Lung (tissue), 13 donors: Measurements from ENCODE around the gene SRSF9. TPM values are rescaled to one million over a fixed set of nuclear protein-coding genes. Genes with fewer than 3 reads are reported as not detected.

Experiments
- ATAC-seq: fragments of 200-7000 bp; cut with Tn5 transposase; one replicate; pipeline ENCODE4 v1.9.1; 2020; ENCODE audit warnings: moderate number of reproducible peaks; ENCODE audit not compliant: insufficient read depth, low FRiP score
- DNase-seq, 3 donors: peaks; one replicate each; pipeline ENCODE4 v3.0.0-alpha.2; 2013 to 2017
- H3K27ac ChIP-seq, 2 donors: one replicate each; pipeline ENCODE4 v1.5.1; 2013; ENCODE audit warnings: mild to moderate bottlenecking in 2 of 2, moderate library complexity in 2 of 2, control low read depth in 1 of 2, inconsistent platforms in 1 of 2, low read depth in 1 of 2, low read length in 1 of 2
- H3K27me3 ChIP-seq, 3 donors: one replicate each; pipeline ENCODE4 v1.5.1; 2013; ENCODE audit warnings: low read length in 2 of 3; ENCODE audit not compliant: control insufficient read depth in 3 of 3, insufficient read depth in 3 of 3
- H3K36me3 ChIP-seq, 4 donors: one replicate each; pipeline ENCODE4 v1.5.1; 2013; ENCODE audit warnings: low read length in 4 of 4, mild to moderate bottlenecking in 1 of 4, moderate library complexity in 1 of 4; ENCODE audit not compliant: control insufficient read depth in 4 of 4, insufficient read depth in 4 of 4
- H3K4me1 ChIP-seq, 5 donors: one replicate each; pipeline ENCODE4 v1.5.1; 2013; ENCODE audit warnings: low read length in 5 of 5, mild to moderate bottlenecking in 2 of 5, moderate library complexity in 1 of 5; ENCODE audit not compliant: control insufficient read depth in 5 of 5, insufficient read depth in 5 of 5
- H3K4me3 ChIP-seq: one replicate; pipeline ENCODE4 v1.5.1; 2013; ENCODE audit warnings: mild to moderate bottlenecking, control low read depth, moderate library complexity
- H3K9ac ChIP-seq, 2 donors: one replicate each; pipeline ENCODE4 v1.5.1; 2013; ENCODE audit warnings: low read length in 2 of 2, control low read depth in 1 of 2; ENCODE audit not compliant: insufficient read depth in 1 of 2
- H3K9me3 ChIP-seq, 4 donors: one replicate each; pipeline ENCODE4 v1.5.1; 2013; ENCODE audit warnings: low read length in 3 of 4, mild to moderate bottlenecking in 1 of 4, moderate library complexity in 1 of 4; ENCODE audit not compliant: control insufficient read depth in 4 of 4, insufficient read depth in 3 of 4
- CTCF ChIP-seq: IDR thresholded peaks from 2 replicates; pipeline ENCODE4 v1.5.1; 2012; ENCODE audit warnings: mild to moderate bottlenecking; ENCODE audit errors: control extremely low read depth, extremely low read depth
- WGBS, 2 donors: extraction: QIAGEN DNeasy Blood & Tissue Kit; methylation state at CpG; one replicate each; pipeline ENCODE4 v1.1.7; 2013; 5-methylcytosine and 5-hydroxymethylcytosine counted together
- polyA plus RNA-seq, 2 donors: library from polyadenylated mRNA; stranded (reverse); fragments of 200-250 nt; gene quantifications; one replicate each; pipeline ENCODE4 v1.2.1, GENCODE V29; 2013
- small RNA-seq: library from RNA; depleted of rRNA; stranded (forward); fragments of <200 nt; gene quantifications from one replicate; pipeline ENCODE3, GENCODE V24; 2014; ENCODE audit warnings: low replicate concordance
- total RNA-seq, 2 donors: library from RNA; depleted of rRNA in 1 of 2; stranded (reverse); fragments of >200 nt in 1 of 2; gene quantifications; one replicate each; pipeline ENCODE4 v1.2.1, GENCODE V29; 2014 to 2021
- donor health status: control.
- donor health status: control.
- donor health status: Bipolar disorder and iron deficiency.
- donor health status: healthy.
- donor health status: DM: yes; HTN: yes; CAD: no.

SRSF9 gene
- total and polyA plus RNA-seq, 4 donors, result 76.6 to 128 (median 113) TPM

DNA sequence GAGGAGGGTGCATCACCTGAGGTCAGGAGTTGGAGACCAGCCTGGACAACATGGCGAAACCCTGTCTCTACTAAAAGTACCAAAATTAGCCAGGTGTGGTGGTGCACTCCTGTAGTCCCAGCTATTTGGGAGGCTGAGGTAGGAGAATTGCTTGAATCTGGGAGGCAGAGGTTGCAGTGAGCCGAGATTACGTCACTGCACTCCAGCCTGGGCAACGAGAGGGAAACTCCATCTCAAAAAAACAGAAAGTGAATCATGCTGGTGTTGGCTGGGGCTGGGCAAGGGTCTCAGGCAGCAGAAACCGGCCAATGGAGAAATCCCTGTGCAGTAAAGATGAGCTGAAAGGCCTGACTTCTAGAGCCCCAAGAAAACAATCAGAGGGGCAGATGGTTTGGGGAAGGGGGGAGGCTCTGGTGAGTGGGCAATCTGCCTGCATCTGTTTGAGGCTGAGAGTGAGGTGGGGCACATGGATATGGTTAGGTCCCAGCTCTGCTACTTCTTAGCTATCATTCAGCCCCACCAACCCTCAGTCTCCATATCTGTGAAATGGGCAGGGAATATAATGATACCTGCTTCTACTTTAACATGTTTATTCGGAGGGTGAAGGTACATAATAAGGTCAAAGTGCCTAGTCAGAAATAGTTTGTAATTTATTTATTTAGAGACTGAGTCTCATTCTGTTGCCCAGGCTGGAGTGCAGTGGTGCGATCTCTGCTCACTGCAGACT is 52.9 kb downstream of the SRSF9 start:
- H3K9me3 ChIP-seq, result no peaks in the 10 kb centered on the region
- H3K4me3 ChIP-seq, result no peak overlapping the region
- no peak for DNase-seq
- H3K27ac ChIP-seq, result no peak overlapping the region
- no peaks in the 10 kb centered on the region for H3K36me3 ChIP-seq
- peaks cover 0 to 6% (median 0%) of the 10 kb centered on the region in 5 donors for H3K4me1 ChIP-seq
- H3K27me3 ChIP-seq, result no peaks in the 10 kb centered on the region
- TF ChIP-seq CTCF, result no peak
- ATAC-seq, result no peak
- no peak overlapping the region for H3K9ac ChIP-seq
- 78 to 83% methylated on average over 7 of the region's 7 CpGs for WGBS, 2 donors

GRCh38 chr12:120413901-120414695 is 55.5 kb downstream of the SRSF9 start:
- DNase-seq, result peak; percentile 20 to 43 (median 26)

DNA sequence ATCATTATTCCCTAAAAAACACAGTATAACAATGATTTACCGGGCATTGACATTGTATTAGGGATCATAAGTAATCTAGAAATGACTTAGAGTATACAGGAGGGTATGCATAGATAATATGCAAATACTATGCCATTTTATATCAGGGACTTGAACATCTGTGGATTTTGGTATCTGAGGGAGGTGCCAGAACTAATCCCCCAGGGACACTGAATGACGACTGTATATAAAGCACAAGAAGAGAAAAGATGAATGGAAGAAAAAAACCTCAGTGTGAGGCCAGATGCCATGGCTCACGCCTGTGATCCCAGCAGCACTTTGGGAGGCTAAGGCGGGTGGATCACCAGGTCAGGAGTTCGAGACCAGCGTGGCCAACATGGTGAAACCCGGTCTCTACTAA is 57.1 kb downstream of the SRSF9 start:
- DNase-seq, result no peak
- H3K4me3 ChIP-seq, result no peak overlapping the region
- H3K9ac ChIP-seq, result no peak overlapping the region
- no peaks in the 10 kb centered on the region for H3K27me3 ChIP-seq
- ATAC-seq, result no peak
- H3K9me3 ChIP-seq, result no peaks in the 10 kb centered on the region
- H3K4me1 ChIP-seq, result peaks cover 0 to 6% (median 0%) of the 10 kb centered on the region in 5 donors
- no peak overlapping the region for H3K27ac ChIP-seq
- 92 to 97% methylated on average over 7 of the region's 7 CpGs for WGBS, 2 donors
- no peak for TF ChIP-seq CTCF
- no peaks in the 10 kb centered on the region for H3K36me3 ChIP-seq

More at GRCh38 chr12:120413901-120414695, 55.5 kb downstream of the SRSF9 start:
- TF ChIP-seq CTCF, result no peak
- H3K4me3 ChIP-seq, result no peak overlapping the region
- H3K27ac ChIP-seq, result peak overlapping the region in 1 of 2 donors; percentile 68
- 54 to 61% methylated on average over 13 of the region's 13 CpGs for WGBS, 2 donors
- H3K27me3 ChIP-seq, result no peaks in the 10 kb centered on the region
- no peak overlapping the region for H3K9ac ChIP-seq
- no peaks in the 10 kb centered on the region for H3K9me3 ChIP-seq
- no peak for ATAC-seq
- H3K36me3 ChIP-seq, result no peaks in the 10 kb centered on the region
- H3K4me1 ChIP-seq, result peaks cover 0 to 6% (median 0%) of the 10 kb centered on the region in 5 donors

Small RNAs within 50 kb of the gene (small RNA-seq; reads per million reads assigned to genes)
- gene RF00019, result not detected

Other genes with a start within 250 kb of the SRSF9 start
- gene PXN, start 204.0 kb downstream of the SRSF9 start, total RNA-seq, result 100 to 1,000 TPM in 1 of 2 donors, 10 to 100 TPM in 1; 81.1 to 117 TPM
- gene PXN, start 204.0 kb downstream of the SRSF9 start, polyA plus RNA-seq, result 10 to 100 TPM; 81.3 to 100.0 TPM
- gene RNU4-2, start 177.8 kb downstream of the SRSF9 start, total RNA-seq, result over 10,000 TPM in 1 of 2 donors, under 1 TPM in 1; under 0.01 to 10,045 TPM
- not detected for gene RNU4-2, start 177.8 kb downstream of the SRSF9 start, polyA plus RNA-seq
- gene RNU4-1, start 176.5 kb downstream of the SRSF9 start, total RNA-seq, result 1,000 to 10,000 TPM in 1 of 2 donors, under 1 TPM in 1; under 0.01 to 2,200 TPM
- not detected for gene RNU4-1, start 176.5 kb downstream of the SRSF9 start, polyA plus RNA-seq
- 1 to 10 TPM; 1.2 to 5.9 TPM for gene SIRT4, start 167.4 kb downstream of the SRSF9 start, total RNA-seq
- gene SIRT4, start 167.4 kb downstream of the SRSF9 start, polyA plus RNA-seq, result 1 to 10 TPM in 1 of 2 donors, under 1 TPM in 1; 0.95 to 2.2 TPM
- gene PLA2G1B, start 142.0 kb downstream of the SRSF9 start, total RNA-seq, result 10 to 100 TPM in 1 of 2 donors, 1 to 10 TPM in 1; 6.5 to 33.9 TPM
- 100 to 1,000 TPM in 1 of 2 donors, 10 to 100 TPM in 1; 24.4 to 193 TPM for gene PLA2G1B, start 142.0 kb downstream of the SRSF9 start, polyA plus RNA-seq
- 1 to 10 TPM in 1 of 2 donors, under 1 TPM in 1; 0.95 to 3.5 TPM for gene MSI1, start 100.6 kb downstream of the SRSF9 start, total RNA-seq
- gene MSI1, start 100.6 kb downstream of the SRSF9 start, polyA plus RNA-seq, result under 1 TPM; 0.18 to 0.22 TPM
- 100 to 1,000 TPM; 211 to 370 TPM for gene COX6A1, start 31.6 kb downstream of the SRSF9 start, total RNA-seq
- 1,000 to 10,000 TPM in 1 of 2 donors, 100 to 1,000 TPM in 1; 679 to 1,397 TPM for gene COX6A1, start 31.6 kb downstream of the SRSF9 start, polyA plus RNA-seq
- gene TRIAP1, start 23.4 kb downstream of the SRSF9 start, total RNA-seq, result 10 to 100 TPM in 1 of 2 donors, 1 to 10 TPM in 1; 9.6 to 16.9 TPM
- gene TRIAP1, start 23.4 kb downstream of the SRSF9 start, polyA plus RNA-seq, result 10 to 100 TPM; 28.7 to 32.9 TPM
- 10 to 100 TPM; 27.5 to 27.6 TPM for gene GATC, start 23.3 kb downstream of the SRSF9 start, total RNA-seq
- gene GATC, start 23.3 kb downstream of the SRSF9 start, polyA plus RNA-seq, result 10 to 100 TPM; 10.6 to 11.2 TPM
- 100 to 1,000 TPM; 210 to 308 TPM for gene DYNLL1, start 26.4 kb upstream of the SRSF9 start, total RNA-seq
- gene DYNLL1, start 26.4 kb upstream of the SRSF9 start, polyA plus RNA-seq, result 100 to 1,000 TPM; 328 to 360 TPM
- 10 to 100 TPM; 25.1 to 28.4 TPM for gene COQ5, start 59.4 kb upstream of the SRSF9 start, total RNA-seq
- gene COQ5, start 59.4 kb upstream of the SRSF9 start, polyA plus RNA-seq, result 10 to 100 TPM; 21.1 to 23.7 TPM
- gene RNF10, start 64.6 kb upstream of the SRSF9 start, total RNA-seq, result 100 to 1,000 TPM; 150 to 207 TPM
- 100 to 1,000 TPM; 112 to 199 TPM for gene RNF10, start 64.6 kb upstream of the SRSF9 start, polyA plus RNA-seq
- gene POP5, start 111.7 kb upstream of the SRSF9 start, total RNA-seq, result 10 to 100 TPM; 22.1 to 42.0 TPM
- gene POP5, start 111.7 kb upstream of the SRSF9 start, polyA plus RNA-seq, result 10 to 100 TPM; 36.6 to 62.1 TPM
- under 1 TPM; 0.58 to 0.63 TPM for gene CABP1, start 170.9 kb upstream of the SRSF9 start, total RNA-seq
- gene CABP1, start 170.9 kb upstream of the SRSF9 start, polyA plus RNA-seq, result under 1 TPM; 0.13 to 0.37 TPM
- 100 to 1,000 TPM in 1 of 2 donors, 10 to 100 TPM in 1; 56.8 to 161 TPM for gene MLEC, start 217.4 kb upstream of the SRSF9 start, total RNA-seq
- 10 to 100 TPM; 34.1 to 50.6 TPM for gene MLEC, start 217.4 kb upstream of the SRSF9 start, polyA plus RNA-seq
- 10 to 100 TPM; 30.2 to 43.2 TPM for gene UNC119B, start 240.7 kb upstream of the SRSF9 start, total RNA-seq
- 10 to 100 TPM in 1 of 2 donors, 1 to 10 TPM in 1; 8.6 to 21.2 TPM for gene UNC119B, start 240.7 kb upstream of the SRSF9 start, polyA plus RNA-seq